ENCODE measurements around the gene SLAMF1.

SLAMF1 gene

GRCh38 chr1:160623862-160624261 is 23.0 kb downstream of the SLAMF1 start:
- DNase-seq, result no peak

DNA sequence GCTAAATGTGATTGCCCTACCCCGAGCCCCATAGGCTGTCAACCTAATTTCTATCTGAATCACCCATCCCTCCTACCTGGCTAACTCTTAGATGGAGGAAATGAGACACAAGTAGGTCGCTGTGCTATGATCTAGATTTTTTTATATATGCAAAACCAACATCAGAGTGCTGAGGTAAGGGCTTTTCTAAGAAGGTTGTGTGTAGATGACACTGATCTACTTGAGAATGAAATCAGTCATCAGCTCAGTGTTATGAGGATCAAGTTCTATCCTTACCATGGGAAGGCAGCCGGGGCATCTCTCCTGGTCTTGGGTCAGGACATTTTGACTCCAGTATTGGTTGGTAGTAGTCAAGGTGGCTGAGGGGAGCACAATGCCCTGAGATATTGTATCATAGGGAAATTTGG is 23.6 kb downstream of the SLAMF1 start:
- no peak for DNase-seq

GRCh38 chr1:160622501-160623226 is 24.2 kb downstream of the SLAMF1 start:
- no peak for DNase-seq

- no peak for DNase-seq
These were observed 25.0 kb downstream of the SLAMF1 start for GRCh38 chr1:160621633-160622413.

DNA sequence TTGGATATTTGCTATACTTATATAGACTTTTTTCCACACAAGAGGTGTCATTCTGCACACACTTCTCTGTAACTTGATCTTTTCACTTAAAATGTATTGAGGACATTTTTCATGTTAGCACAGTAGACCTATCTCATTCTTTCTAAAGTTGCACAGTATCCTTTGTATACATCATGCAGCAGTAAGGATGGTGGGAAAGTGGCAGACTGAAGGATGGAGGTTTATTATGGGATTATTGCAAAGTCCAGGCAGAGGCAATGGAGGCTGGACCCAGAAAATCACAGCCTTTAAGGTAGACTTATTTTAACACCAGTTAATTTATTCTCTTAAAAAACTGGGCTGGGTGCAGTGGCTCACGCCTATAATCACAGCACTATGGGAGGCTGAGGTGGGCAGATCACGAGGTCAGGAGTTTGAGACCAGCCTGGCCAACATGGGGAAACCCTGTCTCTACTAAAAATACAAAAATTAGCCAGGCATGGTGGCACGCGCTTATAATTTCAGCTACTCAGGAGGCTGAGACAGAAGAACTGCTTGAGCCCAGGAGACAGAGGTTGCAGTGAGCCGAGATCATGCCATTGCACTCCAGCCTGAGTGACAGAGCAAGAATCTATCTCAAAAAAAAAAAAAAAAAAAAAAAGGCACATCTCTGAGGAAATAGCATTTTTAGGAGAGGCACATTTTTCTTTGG is 25.8 kb downstream of the SLAMF1 start:
- DNase-seq, result no peak

DNA sequence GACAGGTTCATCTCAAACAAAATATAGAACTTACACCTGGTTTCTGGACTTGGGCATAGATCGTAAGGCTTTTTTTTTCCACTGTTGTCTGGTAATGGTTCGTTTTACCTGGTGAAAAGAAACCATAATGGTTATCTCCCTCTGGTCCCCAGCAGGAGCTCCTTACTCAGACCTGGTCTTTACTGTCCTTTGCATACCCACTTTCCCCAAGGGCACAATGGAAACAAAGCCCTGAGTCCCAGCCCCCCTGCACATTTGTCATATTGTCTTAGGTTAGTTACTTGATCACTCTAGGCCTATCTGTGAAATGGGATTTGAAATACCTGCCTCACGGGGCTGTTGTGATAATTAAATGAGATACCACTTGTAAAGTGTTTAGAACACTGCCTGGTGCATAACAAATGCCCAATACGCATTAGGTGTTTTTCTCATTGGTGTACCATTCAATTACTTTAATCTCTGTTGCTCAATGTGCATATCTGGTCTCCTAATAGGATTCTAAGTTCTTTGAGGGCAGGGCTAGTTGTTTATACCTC is 27.0 kb downstream of the SLAMF1 start:
- DNase-seq, result no peak

DNA sequence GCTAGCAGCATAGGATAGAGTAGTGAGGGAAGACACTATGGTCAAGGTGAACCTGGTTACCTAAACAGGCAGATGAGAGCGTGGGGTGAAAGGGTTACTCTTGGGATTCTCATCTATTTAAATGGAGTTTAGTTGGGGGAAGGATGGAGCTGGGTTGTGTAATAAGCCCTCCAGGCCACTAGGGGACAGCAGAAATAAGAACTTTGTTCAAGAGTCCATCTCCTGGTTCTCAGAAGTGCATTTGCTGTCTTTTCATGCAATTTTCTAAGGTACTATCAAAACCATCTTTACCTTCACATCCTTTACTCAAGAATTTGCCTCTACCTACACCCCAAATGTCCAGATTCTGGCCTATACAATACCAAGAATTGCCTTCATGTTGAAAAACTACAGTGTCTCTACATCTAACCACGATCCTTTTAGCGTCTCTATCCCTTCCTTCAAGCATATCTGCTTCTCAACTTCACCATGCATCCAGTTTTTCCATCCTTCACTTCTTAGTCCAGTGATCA is 28.0 kb downstream of the SLAMF1 start:
- DNase-seq, result no peak

DNA sequence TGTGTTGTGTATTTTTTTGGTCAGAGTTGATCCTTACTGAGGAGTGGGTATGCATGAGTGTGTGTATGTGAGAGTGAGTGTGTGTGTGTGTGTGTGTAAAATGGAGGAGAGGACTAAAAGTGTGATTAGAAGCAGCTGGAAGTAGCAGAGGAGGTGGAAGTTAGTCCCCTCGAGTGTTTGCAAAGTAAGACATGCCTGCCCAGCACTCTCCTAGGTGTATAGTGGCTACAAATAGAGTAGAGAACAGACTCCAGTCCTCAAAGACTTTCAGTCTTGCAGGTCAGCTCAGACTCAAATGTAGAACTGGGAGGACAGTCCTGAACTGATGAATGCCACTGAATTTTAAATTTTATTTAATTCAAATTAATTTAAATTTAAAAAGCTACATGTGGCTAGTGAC is 28.5 kb downstream of the SLAMF1 start:
- no peak for DNase-seq

DNA sequence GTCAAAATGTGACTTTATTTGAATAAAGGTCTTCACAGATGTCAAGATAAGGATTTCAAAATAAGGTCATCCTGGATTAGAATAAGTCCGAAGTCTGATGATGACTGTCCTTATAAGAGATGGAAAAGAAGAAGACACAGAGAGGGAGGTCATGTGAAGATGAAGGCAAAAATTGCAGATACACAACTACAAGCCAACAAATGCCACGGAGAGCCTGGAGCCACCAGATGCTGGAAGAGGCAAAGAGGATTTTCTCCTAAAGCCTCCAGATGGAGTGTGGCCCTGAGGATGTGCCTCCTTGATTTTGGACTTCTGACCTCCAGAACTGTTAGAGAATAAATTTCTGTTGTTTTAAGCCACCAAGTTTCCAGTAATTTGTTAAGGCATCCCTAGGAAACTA is 31.2 kb downstream of the SLAMF1 start:
- DNase-seq, result no peak

DNA sequence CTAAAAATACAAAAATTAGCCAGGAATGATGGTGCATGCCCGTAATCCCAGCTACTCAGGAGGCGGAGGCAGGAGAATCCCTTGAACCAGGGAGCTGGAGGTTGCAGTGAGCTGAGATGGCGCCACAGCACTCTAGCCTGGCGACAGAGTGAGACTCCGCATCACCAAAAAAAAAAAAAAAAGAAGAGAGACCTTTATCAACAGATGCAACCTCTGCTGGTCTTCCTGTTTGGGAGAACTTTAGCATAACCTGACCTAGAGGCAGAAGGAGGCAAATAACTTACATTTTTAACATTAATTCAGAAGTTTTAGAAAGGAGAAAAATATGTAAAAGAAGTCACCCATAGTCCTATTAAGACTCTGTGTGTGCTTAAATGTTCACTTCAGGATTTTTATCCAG is 32.4 kb downstream of the SLAMF1 start:
- no peak for DNase-seq

- no peak for DNase-seq
These were observed 34.1 kb downstream of the SLAMF1 start for GRCh38 chr1:160612613-160613218.

GRCh38 chr1:160610569-160611242 is 36.1 kb downstream of the SLAMF1 start:
- DNase-seq, result no peak

GRCh38 chr1:160608941-160609340 is 37.9 kb downstream of the SLAMF1 start:
- no peak for DNase-seq

DNA sequence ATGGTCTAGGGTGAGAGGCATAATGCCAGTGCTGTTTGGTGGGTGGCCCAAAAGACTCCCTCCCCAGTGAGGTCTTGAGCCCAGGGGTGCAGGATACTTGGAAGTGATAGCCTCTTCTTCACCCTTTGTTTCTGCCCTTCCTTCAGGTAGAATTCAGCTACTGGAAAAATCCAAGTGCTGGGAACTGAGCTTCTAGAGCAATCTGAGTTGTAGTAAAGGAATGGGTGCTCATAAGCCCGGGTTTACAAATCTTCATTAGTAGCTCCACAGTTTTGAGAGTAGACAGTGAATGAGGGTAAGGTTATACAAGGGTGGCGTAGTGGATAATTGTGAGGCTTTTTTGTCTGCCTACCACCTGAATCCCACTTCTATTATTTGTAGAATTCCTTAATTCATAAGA is 38.3 kb downstream of the SLAMF1 start:
- DNase-seq, result no peak

- no peak for DNase-seq
These were observed 38.8 kb downstream of the SLAMF1 start for GRCh38 chr1:160608057-160608456.

- no peak for DNase-seq
These were observed 39.2 kb downstream of the SLAMF1 start for GRCh38 chr1:160607672-160608032.

- DNase-seq, result no peak
These were observed 39.7 kb downstream of the SLAMF1 start for GRCh38 chr1:160607011-160607671.

- DNase-seq, result no peak
These were observed 40.2 kb downstream of the SLAMF1 start for GRCh38 chr1:160606611-160607010.

GRCh38 chr1:160605792-160606479 is 40.9 kb downstream of the SLAMF1 start:
- DNase-seq, result no peak

- DNase-seq, result no peak
These were observed 41.6 kb downstream of the SLAMF1 start for GRCh38 chr1:160605205-160605604.

- DNase-seq, result no peak
These were observed 49.1 kb downstream of the SLAMF1 start for GRCh38 chr1:160597705-160598104.
